T-helper 2 cell (primary cell): ENCODE results near the gene TMEM19.

Experiments used
- DNase-seq, 5 experiments: peaks; one replicate each; pipeline versions ENCODE4 v3.0.0 to v3.0.0-alpha.2; 2012 to 2022
- total RNA-seq, 2 donors: gene quantifications; one replicate each; lab custom pipeline; 2026; lab: John Stamatoyannopoulos, UW

TMEM19 gene
- total RNA-seq: 5.6 to 11.4 reads per million in 2 donors

- peak; percentile 62 to 88 (median 76) for DNase-seq
Observed at GRCh38 chr12:71685914-71686657, at the start of gene TMEM19. TMEM19 (plus strand) TSS chr12:71686082; CDS start chr12:71686681, 599 bp downstream.

GRCh38 chr12:71636704-71637115, 49.2 kb upstream of the TMEM19 start:
- peak in 2 of 5 experiments; percentile 13 to 64 for DNase-seq

- DNase-seq: no peak
Observed at GRCh38 chr12:71638499-71638898, 47.4 kb upstream of the TMEM19 start.

GRCh38 chr12:71639341-71639760, 46.5 kb upstream of the TMEM19 start:
- DNase-seq: no peak

- DNase-seq: no peak
Observed at GRCh38 chr12:71640316-71640715, 45.6 kb upstream of the TMEM19 start.

GRCh38 chr12:71641390-71641789, 44.5 kb upstream of the TMEM19 start:
- DNase-seq: no peak

GRCh38 chr12:71642264-71642663, 43.6 kb upstream of the TMEM19 start:
- peak in 1 of 5 experiments; percentile 76 for DNase-seq

- DNase-seq: no peak
Observed at GRCh38 chr12:71645268-71645667, 40.6 kb upstream of the TMEM19 start.

GRCh38 chr12:71646512-71646911, 39.4 kb upstream of the TMEM19 start:
- no peak for DNase-seq

- DNase-seq: no peak
Observed at GRCh38 chr12:71648537-71648936, 37.3 kb upstream of the TMEM19 start.

- DNase-seq: no peak
Observed at GRCh38 chr12:71649401-71649800, 36.5 kb upstream of the TMEM19 start.

GRCh38 chr12:71652656-71653055, 33.2 kb upstream of the TMEM19 start:
- no peak for DNase-seq

GRCh38 chr12:71653137-71653536, 32.7 kb upstream of the TMEM19 start:
- DNase-seq: no peak

- no peak for DNase-seq
Observed at GRCh38 chr12:71654200-71654599, 31.7 kb upstream of the TMEM19 start.

GRCh38 chr12:71655495-71655894, 30.4 kb upstream of the TMEM19 start:
- peak in 1 of 5 experiments; percentile 26 for DNase-seq

- DNase-seq: no peak
Observed at GRCh38 chr12:71655907-71656306, 30.0 kb upstream of the TMEM19 start.

GRCh38 chr12:71656740-71657139, 29.1 kb upstream of the TMEM19 start:
- no peak for DNase-seq

- DNase-seq: no peak
Observed at GRCh38 chr12:71661977-71662530, 23.8 kb upstream of the TMEM19 start.

- peak; percentile 42 to 86 (median 70) for DNase-seq
Observed at GRCh38 chr12:71662849-71663560, 22.9 kb upstream of the TMEM19 start.

- peak; percentile 64 to 100 (median 89) for DNase-seq
Observed at GRCh38 chr12:71663561-71664410, 22.1 kb upstream of the TMEM19 start, which contains the start of the genes THAP2 and ZFC3H1. THAP2 (plus strand) TSS chr12:71664301; CDS start chr12:71664510, 209 bp downstream. ZFC3H1 (minus strand) TSS chr12:71663848; CDS start chr12:71663610, 238 bp downstream.

- no peak for DNase-seq
Observed at GRCh38 chr12:71664411-71665089, 21.3 kb upstream of the TMEM19 start.

- no peak for DNase-seq
Observed at GRCh38 chr12:71665090-71665463, 20.8 kb upstream of the TMEM19 start.
